ENCODE measurements around the gene PPM1F. TPM values are rescaled to one million over a fixed set of nuclear protein-coding genes. Genes with fewer than 3 reads are reported as not detected.
A peak's percentile ranks its signal among the peaks of the same experiment; 100 is the strongest.
"Not testable (repeated sequence)": the region's sequence is repeated elsewhere in the genome, so short reads cannot be mapped to it uniquely, and the experiment has no call there.

The PPM1F gene
- total RNA-seq, 2 experiments from 2014 or later = 14.4 to 22.9 TPM

GRCh38 chr22:21948390-21948789, 4.3 kb downstream of the PPM1F start:
- H3K9me3 Mint-ChIP-seq (ENCODE audit: low read depth) = no peaks in the 10 kb centered on the region
- H3K27me3 Mint-ChIP-seq = peaks cover 3% of the 10 kb centered on the region
- ATAC-seq (no peak), DNase-seq (no peak)
- no peak overlapping the region for H3K4me3 Mint-ChIP-seq
- H3K4me1 Mint-ChIP-seq = peaks cover 14% of the 10 kb centered on the region
- H3K36me3 Mint-ChIP-seq = peaks cover 2% of the 10 kb centered on the region
- CTCF ChIA-PET = interaction anchor here (8.2 kb wide), 1 partner anchor 9 kb away, joined by 159 read pairs; no protein-coding TSS in a partner anchor
- no peak overlapping the region for H3K27ac Mint-ChIP-seq

- Mint-ChIP-seq H3K4me3 (no peak overlapping the region), H3K36me3 (peaks cover 2% of the 10 kb centered on the region), H3K4me1 (peaks cover 17% of the 10 kb centered on the region), H3K27me3 (peaks cover 3% of the 10 kb centered on the region), H3K9me3 (ENCODE audit: low read depth) (no peaks in the 10 kb centered on the region), H3K27ac (no peak overlapping the region)
- CTCF ChIA-PET = interaction anchor here (8.2 kb wide), 1 partner anchor 8 kb away, joined by 159 read pairs; no protein-coding TSS in a partner anchor
- ATAC-seq (no peak), DNase-seq (no peak)
These were observed 5.3 kb downstream of the PPM1F start for GRCh38 chr22:21947040-21948014.

- CTCF ChIA-PET = interaction anchor here (8.2 kb wide), 1 partner anchor 7 kb away, joined by 159 read pairs; no protein-coding TSS in a partner anchor
- peaks cover 19% of the 10 kb centered on the region for H3K4me1 Mint-ChIP-seq
- H3K27me3 Mint-ChIP-seq = peaks cover 3% of the 10 kb centered on the region
- H3K9me3 Mint-ChIP-seq (ENCODE audit: low read depth) = no peaks in the 10 kb centered on the region
- no peak for ATAC-seq
- DNase-seq = no peak
- peaks cover 1% of the 10 kb centered on the region for H3K36me3 Mint-ChIP-seq
- H3K27ac Mint-ChIP-seq = no peak overlapping the region
- H3K4me3 Mint-ChIP-seq = no peak overlapping the region
These were observed 6.3 kb downstream of the PPM1F start for GRCh38 chr22:21946262-21946925.

- no peak for DNase-seq
- Mint-ChIP-seq H3K4me1 (peaks cover 20% of the 10 kb centered on the region), H3K4me3 (no peak overlapping the region), H3K27ac (no peak overlapping the region), H3K27me3 (no peaks in the 10 kb centered on the region), H3K9me3 (ENCODE audit: low read depth) (no peaks in the 10 kb centered on the region), H3K36me3 (peaks cover 1% of the 10 kb centered on the region)
- no peak for ATAC-seq
- CTCF ChIA-PET = interaction anchor here (1.2 kb wide), 2 partner anchors 9 to 11 kb away, joined by 3 to 4 read pairs; no protein-coding TSS in a partner anchor
These were observed 7.0 kb downstream of the PPM1F start for GRCh38 chr22:21945453-21946261.

GRCh38 chr22:21944871-21945270, 7.8 kb downstream of the PPM1F start:
- ATAC-seq (no peak), DNase-seq (no peak)
- Mint-ChIP-seq H3K27me3 (no peaks in the 10 kb centered on the region), H3K9me3 (ENCODE audit: low read depth) (no peaks in the 10 kb centered on the region), H3K36me3 (peaks cover 1% of the 10 kb centered on the region), H3K27ac (no peak overlapping the region), H3K4me1 (peaks cover 28% of the 10 kb centered on the region), H3K4me3 (no peak overlapping the region)
- CTCF ChIA-PET = interaction anchor here (1.2 to 1.6 kb wide), 3 partner anchors 8 to 27 kb away, joined by 3 to 5 read pairs (median 4); no protein-coding TSS in a partner anchor

- Mint-ChIP-seq H3K4me1 (peaks cover 37% of the 10 kb centered on the region), H3K9me3 (ENCODE audit: low read depth) (no peaks in the 10 kb centered on the region), H3K27me3 (no peaks in the 10 kb centered on the region), H3K27ac (no peak overlapping the region), H3K4me3 (no peak overlapping the region), H3K36me3 (peaks cover 1% of the 10 kb centered on the region)
- ATAC-seq (no peak), DNase-seq (no peak)
- CTCF ChIA-PET = interaction anchor here (1.6 to 9.9 kb wide), 2 partner anchors 7 to 29 kb away, joined by 5 to 159 read pairs; partner anchors contain the start of gene PPM1F
These were observed 8.8 kb downstream of the PPM1F start for GRCh38 chr22:21943571-21944448.

- peaks cover 47% of the 10 kb centered on the region for H3K4me1 Mint-ChIP-seq
- CTCF ChIA-PET = interaction anchor here (1.1 to 9.9 kb wide), 3 partner anchors 8 to 229 kb away, joined by 3 to 159 read pairs (median 4); partner anchors contain the start of gene PPM1F
- ATAC-seq (no peak), DNase-seq (no peak)
- no peaks in the 10 kb centered on the region for H3K27me3 Mint-ChIP-seq
- H3K36me3 Mint-ChIP-seq = peaks cover 1% of the 10 kb centered on the region
- H3K9me3 Mint-ChIP-seq (ENCODE audit: low read depth) = no peaks in the 10 kb centered on the region
- H3K27ac Mint-ChIP-seq = peak overlapping the region; percentile 57
- H3K4me3 Mint-ChIP-seq = no peak overlapping the region
These were observed 10.0 kb downstream of the PPM1F start for GRCh38 chr22:21942407-21943343.

GRCh38 chr22:21941921-21942320, 10.7 kb downstream of the PPM1F start:
- DNase-seq (no peak), ATAC-seq (no peak)
- Mint-ChIP-seq H3K9me3 (ENCODE audit: low read depth) (no peaks in the 10 kb centered on the region), H3K27ac (peak overlapping the region; percentile 57), H3K4me3 (no peak overlapping the region), H3K27me3 (no peaks in the 10 kb centered on the region), H3K36me3 (peaks cover 1% of the 10 kb centered on the region), H3K4me1 (peaks cover 49% of the 10 kb centered on the region)
- CTCF ChIA-PET = interaction anchor here (1.1 to 9.9 kb wide), 3 partner anchors 9 to 228 kb away, joined by 3 to 159 read pairs (median 4); partner anchors contain the start of gene PPM1F

- CTCF ChIA-PET = interaction anchor here (1.1 to 9.9 kb wide), 2 partner anchors 10 to 16 kb away, joined by 3 to 159 read pairs; partner anchors contain the start of gene PPM1F
- DNase-seq = no peak
- Mint-ChIP-seq H3K27me3 (no peaks in the 10 kb centered on the region), H3K27ac (peak overlapping the region; percentile 57), H3K36me3 (peaks cover 1% of the 10 kb centered on the region), H3K4me1 (peaks cover 50% of the 10 kb centered on the region), H3K9me3 (ENCODE audit: low read depth) (no peaks in the 10 kb centered on the region), H3K4me3 (no peak overlapping the region)
- no peak for ATAC-seq
These were observed 12.1 kb downstream of the PPM1F start for GRCh38 chr22:21940521-21940920.

GRCh38 chr22:21939935-21940334, 12.7 kb downstream of the PPM1F start:
- H3K27ac Mint-ChIP-seq = peak overlapping the region; percentile 30
- not testable (repeated sequence) for DNase-seq; H3K36me3 Mint-ChIP-seq; H3K27me3 Mint-ChIP-seq; H3K9me3 Mint-ChIP-seq (ENCODE audit: low read depth); H3K4me3 Mint-ChIP-seq; ATAC-seq
- CTCF ChIA-PET = interaction anchor here (1.1 to 9.9 kb wide), 2 partner anchors 11 to 216 kb away, joined by 3 to 159 read pairs; partner anchors contain the start of gene PPM1F
- peaks cover 50% of the 10 kb centered on the region for H3K4me1 Mint-ChIP-seq

GRCh38 chr22:21939461-21939913, 13.2 kb downstream of the PPM1F start:
- CTCF ChIA-PET = interaction anchor here (1.1 to 9.9 kb wide), 6 partner anchors 11 to 274 kb away, joined by 3 to 159 read pairs (median 7); partner anchors contain the start of genes PPIL2 and PPM1F
- peaks cover 50% of the 10 kb centered on the region for H3K4me1 Mint-ChIP-seq
- no peak overlapping the region for H3K4me3 Mint-ChIP-seq
- peaks cover 1% of the 10 kb centered on the region for H3K36me3 Mint-ChIP-seq
- no peak for ATAC-seq
- no peaks in the 10 kb centered on the region for H3K27me3 Mint-ChIP-seq
- no peaks in the 10 kb centered on the region for H3K9me3 Mint-ChIP-seq (ENCODE audit: low read depth)
- DNase-seq = no peak
- H3K27ac Mint-ChIP-seq = peak overlapping the region; percentile 30

Data from activated CD8-positive, alpha-beta memory T cell treated with anti-CD3 and anti-CD28 coated beads, Interleukin-2, amount 10 ng/mL, durations not matched to agents 7 days and 5 days (primary cell).